ENCODE measurements around the gene ZNF414. TPM values are rescaled to one million over a fixed set of nuclear protein-coding genes. Genes with fewer than 3 reads are reported as not detected.

Gene ZNF414
- total and polyA plus RNA-seq, 2 of the 4 experiments (the other 2 are of a cell fraction) = 3.2 to 14.2 TPM

DNA sequence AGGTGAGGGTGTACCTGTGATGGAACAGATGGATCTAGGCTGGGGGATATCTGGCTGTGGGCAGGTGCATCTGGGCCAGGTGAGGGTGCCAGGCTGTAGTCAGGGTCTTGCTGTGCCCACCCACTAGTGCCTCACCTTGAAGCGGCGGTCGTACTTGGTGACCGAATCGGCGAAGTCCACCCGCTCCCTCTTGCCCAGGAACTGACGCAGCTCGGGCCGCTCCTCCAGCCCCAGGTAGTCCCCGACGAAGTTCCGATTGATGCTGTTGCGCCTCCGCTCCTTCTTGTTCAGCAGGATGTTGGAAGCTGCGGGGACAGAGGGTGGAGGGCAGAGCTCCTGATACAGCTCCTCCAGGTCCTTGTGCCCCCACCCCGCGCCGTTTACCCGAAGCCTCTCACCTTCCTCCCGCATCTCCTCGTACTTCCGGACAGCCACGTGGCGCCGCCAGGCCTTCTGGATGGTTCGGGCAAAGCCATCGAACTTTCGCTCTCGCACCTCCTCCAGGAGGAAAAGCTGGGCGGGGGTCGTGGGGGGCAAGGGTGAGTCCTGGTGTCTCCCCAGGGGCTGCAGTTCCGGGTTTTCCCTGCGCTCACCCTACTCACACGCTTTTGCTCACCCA lies 16.2 kb upstream of the ZNF414 start:
- BruUV-seq (replicated peaks) = no TSS peak

More for the DNA sequence above, 16.2 kb upstream of the ZNF414 start:
- intact Hi-C loops (cut with micrococcal nuclease) = no loop called here
- H3K4me3 ChIP-seq (ENCODE audit: insufficient read depth, low read depth, low read length) = no peak overlapping the region
- no peak overlapping the region for H2BK15ac ChIP-seq (ENCODE audit: low read depth, low read length)
- H2AFZ ChIP-seq (replicated peaks; ENCODE audit: low read length, poor library complexity) = no peak overlapping the region
- H2BK5ac ChIP-seq (ENCODE audit: low read depth, low read length, poor library complexity, severe bottlenecking) = no peak overlapping the region
- H3K56ac ChIP-seq (ENCODE audit: extremely low read depth, insufficient read depth, low read length) = no peak overlapping the region
- no peak overlapping the region for H2AK9ac ChIP-seq (replicated peaks; ENCODE audit: low read depth, low read length, poor library complexity)
- 100% methylated on average over 3 of the region's 35 CpGs; no CpG with 5 or more reads in 1 of the 2 experiments for WGBS, 2 experiments (ENCODE audit: extremely low coverage in 2 of 2, insufficient read length in 1 of 2)
- no peak for TF ChIP-seq RAD21 (IDR thresholded peaks at IDR 0.05; ENCODE audit: low read length)
- TF ChIP-seq, protein P1, sequence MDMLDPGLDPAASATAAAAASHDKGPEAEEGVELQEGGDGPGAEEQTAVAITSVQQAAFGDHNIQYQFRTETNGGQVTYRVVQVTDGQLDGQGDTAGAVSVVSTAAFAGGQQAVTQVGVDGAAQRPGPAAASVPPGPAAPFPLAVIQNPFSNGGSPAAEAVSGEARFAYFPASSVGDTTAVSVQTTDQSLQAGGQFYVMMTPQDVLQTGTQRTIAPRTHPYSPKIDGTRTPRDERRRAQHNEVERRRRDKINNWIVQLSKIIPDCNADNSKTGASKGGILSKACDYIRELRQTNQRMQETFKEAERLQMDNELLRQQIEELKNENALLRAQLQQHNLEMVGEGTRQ (IDR thresholded peaks at IDR 0.05; ENCODE audit: low read depth, low read length) = no peak
- TF ChIP-seq NFE2L2 (IDR thresholded peaks at IDR 0.05; ENCODE audit: low read depth, low read length) = no peak
- no peak for TF ChIP-seq ELK1 (IDR thresholded peaks at IDR 0.05; ENCODE audit: borderline replicate concordance, low read depth, low read length)
- no peak for TF ChIP-seq SMC3 (IDR thresholded peaks at IDR 0.05; ENCODE audit: low read depth, low read length)
- no peak for TF ChIP-seq CEBPB (IDR thresholded peaks at IDR 0.05; ENCODE audit: low read depth, low read length)
- no peak for TF ChIP-seq BHLHE40 (IDR thresholded peaks at IDR 0.05; ENCODE audit: low read depth, low read length)
- no peak for TF ChIP-seq MAFK (IDR thresholded peaks at IDR 0.05; ENCODE audit: low read depth, low read length)
- no peak for TF ChIP-seq POLR2A (IDR thresholded peaks at IDR 0.05; ENCODE audit: low read depth, low read length)
- no peak for TF ChIP-seq MAZ (IDR thresholded peaks at IDR 0.05; ENCODE audit: borderline replicate concordance, low read depth, low read length)
- TF ChIP-seq RCOR1 (IDR thresholded peaks at IDR 0.05; ENCODE audit: insufficient replicate concordance, low read length) = no peak
- TF ChIP-seq MXI1 (IDR thresholded peaks at IDR 0.05; ENCODE audit: borderline replicate concordance, low read depth, low read length) = no peak
- TF ChIP-seq RFX5 (IDR thresholded peaks at IDR 0.05; ENCODE audit: low read depth, low read length) = no peak
- TF ChIP-seq CHD1 (IDR thresholded peaks at IDR 0.05; ENCODE audit: low read depth, low read length) = no peak
- TF ChIP-seq CTCF (conservative IDR thresholded peaks at IDR 0.05; ENCODE audit: low read depth, low read length) = no peak
- TF ChIP-seq FOS (IDR thresholded peaks at IDR 0.05; ENCODE audit: low read depth, low read length) = no peak
- DNase-seq (no peak), ATAC-seq (ENCODE audit: low read depth) (no peak)
- H3K14ac ChIP-seq (replicated peaks; ENCODE audit: low read depth, low read length) = no peak overlapping the region
- peaks cover 24 to 32% of the 10 kb centered on the region in 2 experiments for H3K79me1 ChIP-seq (ENCODE audit: low read depth in 1 of 2, low read length in 2 of 2)
- peaks cover 4% of the 10 kb centered on the region for H3K4me1 ChIP-seq (ENCODE audit: control insufficient read depth, insufficient read depth, low read length)
- no peak overlapping the region for H2BK20ac ChIP-seq (ENCODE audit: low read depth, low read length)
- no peak overlapping the region for H4K8ac ChIP-seq (ENCODE audit: low read depth in 2 of 2, low read length in 2 of 2)
- H3K9me1 ChIP-seq (ENCODE audit: insufficient read depth, low read length) = peaks cover 25% of the 10 kb centered on the region
- H2BK120ac ChIP-seq (ENCODE audit: low read depth, low read length) = no peak overlapping the region
- H3K36me3 ChIP-seq (ENCODE audit: control insufficient read depth, insufficient read depth, low read length) = no peaks in the 10 kb centered on the region
- H3K4me2 ChIP-seq (ENCODE audit: low read depth, low read length) = no peak overlapping the region
- H3K4ac ChIP-seq (ENCODE audit: low read depth, low read length) = no peak overlapping the region
- H4K5ac ChIP-seq (ENCODE audit: low read depth, low read length) = no peak overlapping the region
- no peak overlapping the region for H3K18ac ChIP-seq (ENCODE audit: low read depth, low read length)
- no peak overlapping the region for H4K91ac ChIP-seq (ENCODE audit: insufficient read depth, low read depth, low read length)
- ChIA-PET POLR2A (ENCODE audit: unreplicated experiment) (no interaction called here), CTCF (no interaction called here)
- no peak overlapping the region for H3K23ac ChIP-seq (ENCODE audit: low read depth, low read length)
- H3K9ac ChIP-seq (ENCODE audit: low read depth, low read length) = no peak overlapping the region
- H3K9me3 ChIP-seq (ENCODE audit: control insufficient read depth, insufficient read depth, low read length) = no peaks in the 10 kb centered on the region
- H2AK5ac ChIP-seq (ENCODE audit: low read depth, low read length) = no peak overlapping the region
- dilution Hi-C loops (cut with HindIII; ENCODE audit: low sequenced_read_pairs, unreplicated experiment) = no loop called here
- peaks cover 24% of the 10 kb centered on the region; the same call in 1 of the 2 replicates for H4K20me1 ChIP-seq (ENCODE audit: insufficient read depth, low read length)
- no peak overlapping the region for H3K27ac ChIP-seq (ENCODE audit: insufficient read depth, low read length)
- in situ Hi-C loops (cut with MboI; ENCODE audit: low sequenced_read_pairs) = no loop called here
- H3K27me3 ChIP-seq (ENCODE audit: control insufficient read depth, insufficient read depth, low read length) = no peaks in the 10 kb centered on the region

All from IMR-90 (cell line).